HCT116 (cell line): ENCODE data around the gene HDGFL1. TPM values are rescaled to one million over a fixed set of nuclear protein-coding genes. Genes with fewer than 3 reads are reported as not detected.

ENCODE experiments used
- ATAC-seq: fragments of 200-7000 bp; cut with Tn5 transposase; 2 replicates; pipeline ENCODE4 v1.9.1; 2020; ENCODE audit warnings: mild to moderate bottlenecking, moderate library complexity
- BruUV-seq: library from RNA; stranded (reverse); fragments of 400-500 nt; replicated peaks from 2 replicates; lab custom pipeline; 2021; lab: Mats Ljungman, UMichigan
- CTCF ChIA-PET: fragments of 300-600 bp; sonication (Branson Sonifier 250); formaldehyde crosslinking; loops from one replicate; lab custom pipeline; 2021; ENCODE audit warnings: antibody characterized with exemption; lab: Charles Lee
- POLR2A ChIA-PET: fragments of 300-600, 350-600 bp; sonication (Branson Sonifier 250); formaldehyde crosslinking; loops from one replicate; lab custom pipeline; 2021; ENCODE audit warnings: antibody characterized with exemption; lab: Charles Lee
- RAD21 ChIA-PET, 2 experiments: fragments of 300-600 bp; sonication (Branson Sonifier 250); formaldehyde crosslinking; loops; one replicate each; lab custom pipeline; 2023; ENCODE audit warnings: low total read pairs in 2 of 2; ENCODE audit not compliant: uncharacterized antibody in 2 of 2, unreplicated experiment in 2 of 2, low non-redundant PET in 1 of 2; lab: Charles Lee
- DNase-seq: peaks from one replicate; pipeline ENCODE4 v3.0.0-alpha.2; 2010; ENCODE audit warnings: low read depth, low spot score
- H2AFZ ChIP-seq: fragments of 200-600 bp; shearing (Covaris generic), sonication (generic); 2 replicates; pipeline ENCODE4 v1.6.1; 2017; ENCODE audit warnings: low read depth, mixed run types, mixed read lengths, antibody characterized with exemption, low read length; ENCODE audit not compliant: poor library complexity, severe bottlenecking
- H3K27ac ChIP-seq: 2 replicates; pipeline ENCODE4 v1.5.1; 2012; ENCODE audit warnings: low read depth, low read length
- H3K27me3 ChIP-seq: fragments of 200-600 bp; sonication (generic); 2 replicates; pipeline ENCODE4 v1.6.1; 2016; ENCODE audit warnings: mixed run types, low read length, mixed read lengths; ENCODE audit not compliant: insufficient read depth
- H3K36me3 ChIP-seq, 2 experiments: fragments of 200-500 bp in 1 of 2; fragments of 200-600 bp in 1 of 2; sonication (Bioruptor generic) in 1 of 2; sonication (generic) in 1 of 2; 2 replicates each; pipeline versions ENCODE4 v1.5.1 to v1.6.1; 2014 to 2016; ENCODE audit warnings: low read length in 2 of 2, inconsistent platforms in 1 of 2, mixed read lengths in 1 of 2, mixed run types in 1 of 2; ENCODE audit not compliant: insufficient read depth in 2 of 2, control insufficient read depth in 1 of 2
- H3K4me1 ChIP-seq, 2 experiments: fragments of 200-600 bp in 1 of 2; sonication (generic) in 1 of 2; 2 replicates each; pipeline versions ENCODE4 v1.5.1 to v1.6.1; 2012 to 2017; ENCODE audit warnings: low read length in 2 of 2, inconsistent platforms in 1 of 2, mild to moderate bottlenecking in 1 of 2, mixed read lengths in 1 of 2, mixed run types in 1 of 2, moderate library complexity in 1 of 2; ENCODE audit not compliant: insufficient read depth in 2 of 2, control insufficient read depth in 1 of 2
- H3K4me2 ChIP-seq: fragments of 200-600 bp; sonication (generic); 2 replicates; pipeline ENCODE4 v1.6.1; 2017; ENCODE audit warnings: mixed run types, low read length, mixed read lengths
- H3K4me3 ChIP-seq, 2 experiments: fragments of 200-600 bp in 1 of 2; sonication (generic) in 1 of 2; replicated peaks in 1 of 2; 2 replicates each; pipeline ENCODE4 v1.5.1; 2011 to 2016; ENCODE audit warnings: low read length in 2 of 2, control low read depth in 1 of 2, low read depth in 1 of 2, mild to moderate bottlenecking in 1 of 2, mixed read lengths in 1 of 2, mixed run types in 1 of 2
- H3K79me2 ChIP-seq: fragments of 200-600 bp; sonication (generic); 2 replicates; pipeline ENCODE4 v1.6.1; 2017; ENCODE audit warnings: mild to moderate bottlenecking, mixed run types, low read length, moderate library complexity, mixed read lengths; ENCODE audit not compliant: insufficient read depth
- H3K9ac ChIP-seq: fragments of 200-600 bp; sonication (generic); 2 replicates; pipeline ENCODE4 v1.6.1; 2016; ENCODE audit warnings: low read length, mixed read lengths
- H3K9me2 ChIP-seq: fragments of 200-600 bp; sonication (generic), shearing (Covaris generic); 2 replicates; pipeline ENCODE4 v1.6.1; 2017; ENCODE audit warnings: mixed run types, mild to moderate bottlenecking, moderate library complexity; ENCODE audit not compliant: insufficient read depth
- H3K9me3 ChIP-seq, 2 experiments: fragments of 200-500 bp in 1 of 2; fragments of 200-600 bp in 1 of 2; sonication (Bioruptor generic) in 1 of 2; sonication (generic) in 1 of 2; 2 replicates each; pipeline ENCODE4 v1.6.1; 2014 to 2017; ENCODE audit warnings: low read length in 2 of 2, mixed read lengths in 2 of 2, inconsistent platforms in 1 of 2, low read depth in 1 of 2, mild to moderate bottlenecking in 1 of 2, mixed run types in 1 of 2, moderate library complexity in 1 of 2; ENCODE audit not compliant: control insufficient read depth in 1 of 2, insufficient read depth in 1 of 2
- H4K20me1 ChIP-seq: fragments of 200-600 bp; sonication (generic), shearing (Covaris generic); 2 replicates; pipeline ENCODE4 v1.6.1; 2017; ENCODE audit warnings: mixed run types, mild to moderate bottlenecking, moderate library complexity; ENCODE audit not compliant: insufficient read depth
- CBX3 ChIP-seq: IDR thresholded peaks from 2 replicates; pipeline ENCODE4 v1.6.1; 2012; ENCODE audit warnings: low read depth
- CEBPB ChIP-seq: IDR thresholded peaks from 2 replicates; pipeline ENCODE4 v1.6.1; 2012; ENCODE audit warnings: low read depth
- EGR1 ChIP-seq: IDR thresholded peaks from 2 replicates; pipeline ENCODE4 v1.6.1; 2012; ENCODE audit warnings: low read depth
- ELF1 ChIP-seq: IDR thresholded peaks from 2 replicates; pipeline ENCODE4 v1.6.1; 2012; ENCODE audit warnings: low read depth, borderline replicate concordance
- EZH2 ChIP-seq: fragments of 200-600 bp; sonication (generic); IDR thresholded peaks from 2 replicates; pipeline ENCODE4 v1.6.1; 2017; ENCODE audit warnings: antibody characterized with exemption, mixed run types
- EZH2phosphoT487 ChIP-seq: fragments of 200-600 bp; IDR thresholded peaks from 2 replicates; pipeline ENCODE4 v1.6.1; 2018; ENCODE audit warnings: antibody characterized with exemption, borderline replicate concordance
- FOSL1 ChIP-seq: IDR thresholded peaks from 2 replicates; pipeline ENCODE4 v1.6.1; 2012; ENCODE audit warnings: low read depth
- JUND ChIP-seq: IDR thresholded peaks from 2 replicates; pipeline ENCODE4 v1.6.1; 2012
- MAX ChIP-seq: IDR thresholded peaks from 2 replicates; pipeline ENCODE4 v1.6.1; 2012
- POLR2A ChIP-seq: IDR thresholded peaks from 2 replicates; pipeline ENCODE4 v1.7.0; 2011; ENCODE audit warnings: borderline replicate concordance; ENCODE audit not compliant: insufficient read depth, insufficient read length; ENCODE audit errors: extremely low read depth
- POLR2AphosphoS5 ChIP-seq: IDR thresholded peaks from 2 replicates; pipeline ENCODE4 v1.6.1; 2011; ENCODE audit warnings: mild to moderate bottlenecking, low read depth, low read length, moderate library complexity
- RAD21 ChIP-seq: IDR thresholded peaks from 2 replicates; pipeline ENCODE4 v1.6.1; 2012; ENCODE audit warnings: low read depth, mild to moderate bottlenecking
- SIN3A ChIP-seq: IDR thresholded peaks from 2 replicates; pipeline ENCODE4 v1.6.1; 2012; ENCODE audit warnings: low read depth
- SP1 ChIP-seq: IDR thresholded peaks from 2 replicates; pipeline ENCODE4 v1.6.1; 2012; ENCODE audit warnings: low read depth
- ZBTB33 ChIP-seq: IDR thresholded peaks from 2 replicates; pipeline ENCODE4 v1.6.1; 2011; ENCODE audit warnings: mild to moderate bottlenecking, low read length, moderate library complexity; ENCODE audit not compliant: insufficient replicate concordance; ENCODE audit errors: extremely low read depth
- ZFX ChIP-seq: fragments of 450-650 bp; IDR thresholded peaks from 2 replicates; pipeline ENCODE4 v1.6.1; 2017
- ZNF274 ChIP-seq: fragments of 200-500 bp; sonication (Bioruptor generic); IDR thresholded peaks from 2 replicates; pipeline ENCODE4 v1.6.1; 2014; ENCODE audit warnings: mild to moderate bottlenecking, low read depth, low read length, inconsistent platforms
- intact Hi-C: fragments of 100-400 bp; cut with micrococcal nuclease; formaldehyde crosslinking; loops from 2 replicates; pipeline ENCODE4 v1.10.0; 2022
- total RNA-seq: library from RNA; stranded (reverse); gene quantifications from one replicate; pipeline ENCODE4 v1.2.1, GENCODE V29; 2021; ENCODE audit not compliant: unreplicated experiment
- TF ChIP-seq, protein P1 (sequence below): IDR thresholded peaks from 2 replicates; pipeline ENCODE4 v1.6.1; 2012; ENCODE audit warnings: low read depth
- TF ChIP-seq, protein P2 (sequence below), 3 experiments: fragments of 200-600 bp in 1 of 3; sonication (generic) in 1 of 3; IDR thresholded peaks in 2 of 3; conservative IDR thresholded peaks in 1 of 3; 2 replicates each; pipeline ENCODE4 v1.5.1; 2012 to 2017; ENCODE audit warnings: low read depth in 2 of 3, low read length in 2 of 3, antibody characterized with exemption in 1 of 3, borderline replicate concordance in 1 of 3, control low read depth in 1 of 3, mild to moderate bottlenecking in 1 of 3, mixed read lengths in 1 of 3, mixed run types in 1 of 3, moderate library complexity in 1 of 3; ENCODE audit not compliant: insufficient read depth in 1 of 3
- TF ChIP-seq, protein P3 (sequence below): IDR thresholded peaks from 2 replicates; pipeline ENCODE4 v1.6.1; 2012

HDGFL1 gene
- total RNA-seq, 1 experiment from 2014 or later: not detected

- Histone ChIP-seq H3K4me2 (no peak overlapping the region), H3K79me2 (no peaks in the 10 kb centered on the region), H3K4me3 (no peak overlapping the region), H3K36me3 (no peaks in the 10 kb centered on the region), H2AFZ (no peak overlapping the region), H3K9me3 (no peaks in the 10 kb centered on the region)
- POLR2A ChIA-PET: no interaction called here
- no peak for DNase-seq
- intact Hi-C loops: no loop called here
- no peak for ATAC-seq
- no peak for TF ChIP-seq CBX3
- TF ChIP-seq EZH2phosphoT487: no peak
- TF ChIP-seq, protein P1, sequence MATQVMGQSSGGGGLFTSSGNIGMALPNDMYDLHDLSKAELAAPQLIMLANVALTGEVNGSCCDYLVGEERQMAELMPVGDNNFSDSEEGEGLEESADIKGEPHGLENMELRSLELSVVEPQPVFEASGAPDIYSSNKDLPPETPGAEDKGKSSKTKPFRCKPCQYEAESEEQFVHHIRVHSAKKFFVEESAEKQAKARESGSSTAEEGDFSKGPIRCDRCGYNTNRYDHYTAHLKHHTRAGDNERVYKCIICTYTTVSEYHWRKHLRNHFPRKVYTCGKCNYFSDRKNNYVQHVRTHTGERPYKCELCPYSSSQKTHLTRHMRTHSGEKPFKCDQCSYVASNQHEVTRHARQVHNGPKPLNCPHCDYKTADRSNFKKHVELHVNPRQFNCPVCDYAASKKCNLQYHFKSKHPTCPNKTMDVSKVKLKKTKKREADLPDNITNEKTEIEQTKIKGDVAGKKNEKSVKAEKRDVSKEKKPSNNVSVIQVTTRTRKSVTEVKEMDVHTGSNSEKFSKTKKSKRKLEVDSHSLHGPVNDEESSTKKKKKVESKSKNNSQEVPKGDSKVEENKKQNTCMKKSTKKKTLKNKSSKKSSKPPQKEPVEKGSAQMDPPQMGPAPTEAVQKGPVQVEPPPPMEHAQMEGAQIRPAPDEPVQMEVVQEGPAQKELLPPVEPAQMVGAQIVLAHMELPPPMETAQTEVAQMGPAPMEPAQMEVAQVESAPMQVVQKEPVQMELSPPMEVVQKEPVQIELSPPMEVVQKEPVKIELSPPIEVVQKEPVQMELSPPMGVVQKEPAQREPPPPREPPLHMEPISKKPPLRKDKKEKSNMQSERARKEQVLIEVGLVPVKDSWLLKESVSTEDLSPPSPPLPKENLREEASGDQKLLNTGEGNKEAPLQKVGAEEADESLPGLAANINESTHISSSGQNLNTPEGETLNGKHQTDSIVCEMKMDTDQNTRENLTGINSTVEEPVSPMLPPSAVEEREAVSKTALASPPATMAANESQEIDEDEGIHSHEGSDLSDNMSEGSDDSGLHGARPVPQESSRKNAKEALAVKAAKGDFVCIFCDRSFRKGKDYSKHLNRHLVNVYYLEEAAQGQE: no peak
- no peak for TF ChIP-seq RAD21
- no peak for TF ChIP-seq FOSL1
- no peak for TF ChIP-seq ZNF274
- no peak for TF ChIP-seq ZFX
- TF ChIP-seq ZBTB33: no peak
- no peak for TF ChIP-seq EGR1
- no peak for TF ChIP-seq SIN3A
- TF ChIP-seq JUND: no peak
- no peak for TF ChIP-seq EZH2
- no peak for TF ChIP-seq CEBPB
- TF ChIP-seq, protein P2, sequence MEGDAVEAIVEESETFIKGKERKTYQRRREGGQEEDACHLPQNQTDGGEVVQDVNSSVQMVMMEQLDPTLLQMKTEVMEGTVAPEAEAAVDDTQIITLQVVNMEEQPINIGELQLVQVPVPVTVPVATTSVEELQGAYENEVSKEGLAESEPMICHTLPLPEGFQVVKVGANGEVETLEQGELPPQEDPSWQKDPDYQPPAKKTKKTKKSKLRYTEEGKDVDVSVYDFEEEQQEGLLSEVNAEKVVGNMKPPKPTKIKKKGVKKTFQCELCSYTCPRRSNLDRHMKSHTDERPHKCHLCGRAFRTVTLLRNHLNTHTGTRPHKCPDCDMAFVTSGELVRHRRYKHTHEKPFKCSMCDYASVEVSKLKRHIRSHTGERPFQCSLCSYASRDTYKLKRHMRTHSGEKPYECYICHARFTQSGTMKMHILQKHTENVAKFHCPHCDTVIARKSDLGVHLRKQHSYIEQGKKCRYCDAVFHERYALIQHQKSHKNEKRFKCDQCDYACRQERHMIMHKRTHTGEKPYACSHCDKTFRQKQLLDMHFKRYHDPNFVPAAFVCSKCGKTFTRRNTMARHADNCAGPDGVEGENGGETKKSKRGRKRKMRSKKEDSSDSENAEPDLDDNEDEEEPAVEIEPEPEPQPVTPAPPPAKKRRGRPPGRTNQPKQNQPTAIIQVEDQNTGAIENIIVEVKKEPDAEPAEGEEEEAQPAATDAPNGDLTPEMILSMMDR (IDR thresholded peaks at IDR 0.05 in 2 of 3, conservative IDR thresholded peaks at IDR 0.05 in 1 of 3; ENCODE audit: borderline replicate concordance in 1 of 3, insufficient read depth in 1 of 3, low read depth in 2 of 3, low read length in 2 of 3): no peak
- TF ChIP-seq MAX: no peak
- no peak for TF ChIP-seq POLR2AphosphoS5
- TF ChIP-seq ELF1: no peak
- TF ChIP-seq, protein P3, sequence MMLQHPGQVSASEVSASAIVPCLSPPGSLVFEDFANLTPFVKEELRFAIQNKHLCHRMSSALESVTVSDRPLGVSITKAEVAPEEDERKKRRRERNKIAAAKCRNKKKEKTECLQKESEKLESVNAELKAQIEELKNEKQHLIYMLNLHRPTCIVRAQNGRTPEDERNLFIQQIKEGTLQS: no peak
- no peak for TF ChIP-seq SP1
- TF ChIP-seq POLR2A: no peak
- TF ChIP-seq, all 23 proteins: peak for 0
- BruUV-seq: no TSS peak
- H3K9ac ChIP-seq: no peak overlapping the region
- no peaks in the 10 kb centered on the region for H3K4me1 ChIP-seq
- H3K27ac ChIP-seq: no peak overlapping the region
- H4K20me1 ChIP-seq: no peaks in the 10 kb centered on the region; the same call in 1 of the 2 replicates
- ChIA-PET CTCF (no interaction called here), RAD21 (no interaction called here)
- H3K27me3 ChIP-seq: no peaks in the 10 kb centered on the region
- H3K9me2 ChIP-seq: no peaks in the 10 kb centered on the region
Observed at GRCh38 chr6:22558288-22558882, 11.0 kb upstream of the HDGFL1 start.
